MM.1S (cell line): Measurements from ENCODE around the gene SLC33A1.

Source experiments
- EZH2 ChIP-seq: fragments of 300-600 bp; sonication (generic); optimal IDR thresholded peaks from 2 replicates; pipeline ENCODE3; 2017; ENCODE audit warnings: low read depth, mild to moderate bottlenecking, antibody characterized with exemption, low read length, mixed read lengths
- EZH2phosphoT487 ChIP-seq: fragments of 300-600 bp; sonication (generic); IDR thresholded peaks from 2 replicates; pipeline ENCODE4 v1.6.1; 2018; ENCODE audit warnings: antibody characterized with exemption, low read length
- TF ChIP-seq, protein P1 (sequence below): fragments of 300-600 bp; sonication (generic); IDR thresholded peaks from 2 replicates; pipeline ENCODE4 v1.5.1; 2016; ENCODE audit warnings: antibody characterized with exemption, low read length, mixed read lengths

DNA sequence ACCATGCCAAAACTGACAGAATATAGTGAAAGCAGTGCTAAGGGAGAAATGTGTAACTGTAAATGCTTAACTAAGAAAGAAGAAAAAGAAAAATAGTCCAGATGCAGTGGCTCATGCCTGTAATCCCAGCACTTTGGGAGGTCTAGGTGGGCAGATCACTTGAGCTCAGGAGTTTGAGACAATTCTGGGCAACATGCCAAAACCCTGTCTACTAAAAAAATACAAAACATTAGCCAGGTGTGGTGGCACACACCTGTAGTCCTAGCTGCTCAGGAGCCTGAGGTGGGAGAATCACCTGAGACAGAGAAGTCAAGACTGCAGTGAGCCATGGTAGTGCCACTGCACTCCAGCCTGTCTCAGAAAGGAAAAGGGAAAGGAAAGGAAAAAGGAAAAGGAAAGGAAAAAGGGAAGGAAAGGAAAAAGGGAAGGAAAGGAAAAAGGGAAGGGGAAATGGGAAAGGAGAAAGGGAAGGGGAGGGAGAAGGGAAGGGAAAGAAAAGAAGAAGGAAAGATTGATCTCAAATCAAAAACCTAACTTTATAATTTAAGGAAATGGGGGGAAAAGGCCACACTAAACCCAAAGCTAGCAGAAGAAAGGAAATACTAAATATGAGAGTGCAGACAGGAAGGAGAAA, 68.4 kb downstream of the SLC33A1 start:
- TF ChIP-seq, protein P1, sequence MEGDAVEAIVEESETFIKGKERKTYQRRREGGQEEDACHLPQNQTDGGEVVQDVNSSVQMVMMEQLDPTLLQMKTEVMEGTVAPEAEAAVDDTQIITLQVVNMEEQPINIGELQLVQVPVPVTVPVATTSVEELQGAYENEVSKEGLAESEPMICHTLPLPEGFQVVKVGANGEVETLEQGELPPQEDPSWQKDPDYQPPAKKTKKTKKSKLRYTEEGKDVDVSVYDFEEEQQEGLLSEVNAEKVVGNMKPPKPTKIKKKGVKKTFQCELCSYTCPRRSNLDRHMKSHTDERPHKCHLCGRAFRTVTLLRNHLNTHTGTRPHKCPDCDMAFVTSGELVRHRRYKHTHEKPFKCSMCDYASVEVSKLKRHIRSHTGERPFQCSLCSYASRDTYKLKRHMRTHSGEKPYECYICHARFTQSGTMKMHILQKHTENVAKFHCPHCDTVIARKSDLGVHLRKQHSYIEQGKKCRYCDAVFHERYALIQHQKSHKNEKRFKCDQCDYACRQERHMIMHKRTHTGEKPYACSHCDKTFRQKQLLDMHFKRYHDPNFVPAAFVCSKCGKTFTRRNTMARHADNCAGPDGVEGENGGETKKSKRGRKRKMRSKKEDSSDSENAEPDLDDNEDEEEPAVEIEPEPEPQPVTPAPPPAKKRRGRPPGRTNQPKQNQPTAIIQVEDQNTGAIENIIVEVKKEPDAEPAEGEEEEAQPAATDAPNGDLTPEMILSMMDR = no peak
- TF ChIP-seq EZH2 = no peak
- no peak for TF ChIP-seq EZH2phosphoT487
